Esophagus squamous epithelium (tissue), 4 donors: ENCODE results near the gene GMCL2.

Source experiments
- POLR2A ChIP-seq, 4 donors: fragments of 450-650 bp; IDR thresholded peaks; one replicate each; pipeline ENCODE4 v1.6.1; 2017; ENCODE audit warnings: antibody characterized with exemption in 4 of 4, mild to moderate bottlenecking in 4 of 4, moderate library complexity in 3 of 4
- TF ChIP-seq, protein P1 (sequence below), 6 experiments: fragments of 450-650 bp in 4 of 6; fragments of 200-600 bp in 2 of 6; sonication (generic) in 2 of 6; IDR thresholded peaks; one replicate each; pipeline ENCODE4 v1.5.1; 2016 to 2019; ENCODE audit warnings: antibody characterized with exemption in 6 of 6, mild to moderate bottlenecking in 4 of 6, moderate library complexity in 4 of 6

DNA sequence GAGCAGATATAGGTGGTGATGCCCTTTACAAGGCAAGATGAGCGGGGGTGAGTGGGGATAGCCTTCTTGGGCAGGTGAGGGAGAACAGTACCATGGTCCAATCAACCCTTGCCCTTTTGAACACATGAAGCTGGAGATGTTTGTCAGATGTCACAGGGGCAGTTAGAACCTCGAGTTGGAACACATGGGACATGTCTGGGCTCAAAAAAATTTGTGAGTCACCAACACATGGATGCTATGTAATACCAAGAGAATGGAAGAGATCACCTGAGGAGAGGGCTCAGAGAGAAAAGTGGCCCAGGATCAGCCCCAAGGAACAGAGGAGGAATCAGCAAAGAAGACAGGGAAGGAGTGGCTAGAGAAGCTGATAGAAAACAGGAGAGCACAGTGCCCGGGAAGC is 40.8 kb upstream of the GMCL2 start:
- TF ChIP-seq, protein P1, sequence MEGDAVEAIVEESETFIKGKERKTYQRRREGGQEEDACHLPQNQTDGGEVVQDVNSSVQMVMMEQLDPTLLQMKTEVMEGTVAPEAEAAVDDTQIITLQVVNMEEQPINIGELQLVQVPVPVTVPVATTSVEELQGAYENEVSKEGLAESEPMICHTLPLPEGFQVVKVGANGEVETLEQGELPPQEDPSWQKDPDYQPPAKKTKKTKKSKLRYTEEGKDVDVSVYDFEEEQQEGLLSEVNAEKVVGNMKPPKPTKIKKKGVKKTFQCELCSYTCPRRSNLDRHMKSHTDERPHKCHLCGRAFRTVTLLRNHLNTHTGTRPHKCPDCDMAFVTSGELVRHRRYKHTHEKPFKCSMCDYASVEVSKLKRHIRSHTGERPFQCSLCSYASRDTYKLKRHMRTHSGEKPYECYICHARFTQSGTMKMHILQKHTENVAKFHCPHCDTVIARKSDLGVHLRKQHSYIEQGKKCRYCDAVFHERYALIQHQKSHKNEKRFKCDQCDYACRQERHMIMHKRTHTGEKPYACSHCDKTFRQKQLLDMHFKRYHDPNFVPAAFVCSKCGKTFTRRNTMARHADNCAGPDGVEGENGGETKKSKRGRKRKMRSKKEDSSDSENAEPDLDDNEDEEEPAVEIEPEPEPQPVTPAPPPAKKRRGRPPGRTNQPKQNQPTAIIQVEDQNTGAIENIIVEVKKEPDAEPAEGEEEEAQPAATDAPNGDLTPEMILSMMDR (IDR thresholded peaks at IDR 0.05): no peak
- TF ChIP-seq POLR2A (IDR thresholded peaks at IDR 0.05): no peak
